Stimulated activated memory B cell treated with anti-CD40 and anti-IgM and Interleukin-4, amounts not matched to agents 10 μg/mL and 1 μg/mL and 100 μg/mL, for 72 hours (primary cell): Measurements from ENCODE around the gene SENP3.

Source experiments
- ATAC-seq: fragments of 150-1000 bp; cut with Tn5 transposase; 2 replicates; pipeline ENCODE4 v1.10.0; 2021
- H3K27ac Mint-ChIP-seq: one replicate; pipeline ENCODE4 v1.8.0; 2022; ENCODE audit warnings: mild to moderate bottlenecking, mixed read lengths
- H3K27me3 Mint-ChIP-seq: one replicate; pipeline ENCODE4 v1.8.0; 2022; ENCODE audit warnings: mixed read lengths
- H3K36me3 Mint-ChIP-seq: one replicate; pipeline ENCODE4 v1.8.0; 2022; ENCODE audit warnings: mixed read lengths
- H3K4me1 Mint-ChIP-seq: one replicate; pipeline ENCODE4 v1.8.0; 2022; ENCODE audit warnings: mixed read lengths
- H3K4me3 Mint-ChIP-seq: one replicate; pipeline ENCODE4 v1.8.0; 2022; ENCODE audit warnings: mild to moderate bottlenecking, moderate library complexity, mixed read lengths
- H3K9me3 Mint-ChIP-seq: one replicate; pipeline ENCODE4 v1.8.0; 2022; ENCODE audit warnings: mixed read lengths

Gene SENP3

GRCh38 chr17:7549401-7550055, 12.2 kb upstream of the SENP3 start:
- Mint-ChIP-seq H3K9me3 (no peaks in the 10 kb centered on the region), H3K27ac (peak overlapping the region; percentile 82), H3K4me3 (peak overlapping the region; percentile 64), H3K4me1 (peaks cover 59% of the 10 kb centered on the region), H3K36me3 (peaks cover 4% of the 10 kb centered on the region), H3K27me3 (no peaks in the 10 kb centered on the region)
- peak; percentile 64 for ATAC-seq

DNA sequence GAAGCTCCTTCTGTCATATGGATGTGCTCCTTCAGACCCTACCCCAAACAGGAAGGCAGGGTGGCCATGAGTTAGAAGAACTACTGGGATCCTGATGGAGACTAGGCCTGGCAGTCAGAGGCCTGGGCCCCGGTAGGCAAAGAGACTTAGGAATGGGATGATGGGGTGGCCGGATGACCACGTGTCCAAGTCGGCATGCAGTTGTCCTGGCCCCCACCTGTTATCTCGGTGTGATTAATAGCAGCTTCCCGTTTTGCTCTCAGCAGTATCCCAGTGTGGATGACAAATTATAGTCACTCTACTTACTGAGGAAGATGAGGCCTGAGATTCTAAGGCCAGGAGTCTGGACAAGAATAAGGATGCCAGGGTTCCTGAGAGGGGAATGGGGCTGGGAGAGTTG, 11.4 kb upstream of the SENP3 start:
- no peak for ATAC-seq
- Mint-ChIP-seq H3K4me3 (no peak overlapping the region), H3K27ac (peak overlapping the region; percentile 82), H3K27me3 (no peaks in the 10 kb centered on the region), H3K4me1 (peaks cover 67% of the 10 kb centered on the region), H3K36me3 (peaks cover 4% of the 10 kb centered on the region), H3K9me3 (no peaks in the 10 kb centered on the region)

GRCh38 chr17:7551396-7551795, 10.3 kb upstream of the SENP3 start:
- Mint-ChIP-seq H3K9me3 (no peaks in the 10 kb centered on the region), H3K36me3 (peaks cover 4% of the 10 kb centered on the region), H3K27ac (peak overlapping the region; percentile 82), H3K4me3 (no peak overlapping the region), H3K4me1 (peaks cover 74% of the 10 kb centered on the region), H3K27me3 (no peaks in the 10 kb centered on the region)
- ATAC-seq, result no peak

- H3K36me3 Mint-ChIP-seq, result peaks cover 4% of the 10 kb centered on the region
- peak overlapping the region; percentile 82 for H3K27ac Mint-ChIP-seq
- no peaks in the 10 kb centered on the region for H3K27me3 Mint-ChIP-seq
- peak overlapping the region; percentile 1 for H3K4me3 Mint-ChIP-seq
- ATAC-seq, result peak; percentile 91
- H3K4me1 Mint-ChIP-seq, result peaks cover 78% of the 10 kb centered on the region
- no peaks in the 10 kb centered on the region for H3K9me3 Mint-ChIP-seq
These were observed 9.1 kb upstream of the SENP3 start for GRCh38 chr17:7552621-7553051.

GRCh38 chr17:7553356-7553755, 8.4 kb upstream of the SENP3 start:
- peaks cover 4% of the 10 kb centered on the region for H3K36me3 Mint-ChIP-seq
- peak overlapping the region; percentile 82 for H3K27ac Mint-ChIP-seq
- no peaks in the 10 kb centered on the region for H3K27me3 Mint-ChIP-seq
- no peak for ATAC-seq
- peaks cover 78% of the 10 kb centered on the region for H3K4me1 Mint-ChIP-seq
- no peaks in the 10 kb centered on the region for H3K9me3 Mint-ChIP-seq
- no peak overlapping the region for H3K4me3 Mint-ChIP-seq

GRCh38 chr17:7555320-7555948, 6.3 kb upstream of the SENP3 start:
- H3K27ac Mint-ChIP-seq, result peak overlapping the region; percentile 46
- H3K4me1 Mint-ChIP-seq, result peaks cover 84% of the 10 kb centered on the region
- no peak for ATAC-seq
- H3K36me3 Mint-ChIP-seq, result peaks cover 4% of the 10 kb centered on the region
- H3K4me3 Mint-ChIP-seq, result no peak overlapping the region
- H3K27me3 Mint-ChIP-seq, result no peaks in the 10 kb centered on the region
- no peaks in the 10 kb centered on the region for H3K9me3 Mint-ChIP-seq

GRCh38 chr17:7556627-7557026, 5.1 kb upstream of the SENP3 start:
- H3K9me3 Mint-ChIP-seq, result no peaks in the 10 kb centered on the region
- peak overlapping the region; percentile 44 for H3K27ac Mint-ChIP-seq
- no peak for ATAC-seq
- H3K4me1 Mint-ChIP-seq, result peaks cover 84% of the 10 kb centered on the region
- H3K27me3 Mint-ChIP-seq, result no peaks in the 10 kb centered on the region
- no peak overlapping the region for H3K4me3 Mint-ChIP-seq
- H3K36me3 Mint-ChIP-seq, result peaks cover 4% of the 10 kb centered on the region

DNA sequence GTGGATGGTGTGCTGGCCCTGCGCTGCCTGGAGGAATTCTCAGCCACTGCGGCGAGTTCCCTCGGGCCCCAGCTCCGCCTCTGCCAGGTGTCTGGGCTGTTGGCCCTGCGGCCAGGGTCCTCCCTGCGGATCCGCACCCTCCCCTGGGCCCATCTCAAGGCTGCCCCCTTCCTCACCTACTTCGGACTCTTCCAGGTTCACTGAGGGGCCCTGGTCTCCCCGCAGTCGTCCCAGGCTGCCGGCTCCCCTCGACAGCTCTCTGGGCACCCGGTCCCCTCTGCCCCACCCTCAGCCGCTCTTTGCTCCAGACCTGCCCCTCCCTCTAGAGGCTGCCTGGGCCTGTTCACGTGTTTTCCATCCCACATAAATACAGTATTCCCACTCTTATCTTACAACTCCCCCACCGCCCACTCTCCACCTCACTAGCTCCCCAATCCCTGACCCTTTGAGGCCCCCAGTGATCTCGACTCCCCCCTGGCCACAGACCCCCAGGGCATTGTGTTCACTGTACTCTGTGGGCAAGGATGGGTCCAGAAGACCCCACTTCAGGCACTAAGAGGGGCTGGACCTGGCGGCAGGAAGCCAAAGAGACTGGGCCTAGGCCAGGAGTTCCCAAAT, 4.5 kb upstream of the SENP3 start:
- Mint-ChIP-seq H3K4me1 (peaks cover 78% of the 10 kb centered on the region), H3K4me3 (no peak overlapping the region), H3K27me3 (no peaks in the 10 kb centered on the region), H3K27ac (peak overlapping the region; percentile 98), H3K9me3 (no peaks in the 10 kb centered on the region), H3K36me3 (peaks cover 4% of the 10 kb centered on the region)
- no peak for ATAC-seq

- peak overlapping the region; percentile 85 for H3K4me3 Mint-ChIP-seq
- peak overlapping the region; percentile 98 for H3K27ac Mint-ChIP-seq
- H3K4me1 Mint-ChIP-seq, result peaks cover 80% of the 10 kb centered on the region
- H3K36me3 Mint-ChIP-seq, result peaks cover 9% of the 10 kb centered on the region
- no peaks in the 10 kb centered on the region for H3K27me3 Mint-ChIP-seq
- H3K9me3 Mint-ChIP-seq, result no peaks in the 10 kb centered on the region
- ATAC-seq, result peak; percentile 70
These were observed 3.8 kb upstream of the SENP3 start for GRCh38 chr17:7557775-7558543.

GRCh38 chr17:7558544-7559319, 3.0 kb upstream of the SENP3 start, which contains the start of gene TNFSF13:
Gene TNFSF13 (plus strand): TSS chr17:7558750. CDS start chr17:7559040, 290 bp downstream.
- Mint-ChIP-seq H3K27ac (peak within 1 kb of the TSS; percentile 98), H3K27me3 (no peaks in the 10 kb centered on the region), H3K36me3 (peaks cover 6% of the 10 kb centered on the region), H3K9me3 (no peaks in the 10 kb centered on the region), H3K4me1 (peaks cover 75% of the 10 kb centered on the region), H3K4me3 (peak within 1 kb of the TSS; percentile 85)
- no peak for ATAC-seq

DNA sequence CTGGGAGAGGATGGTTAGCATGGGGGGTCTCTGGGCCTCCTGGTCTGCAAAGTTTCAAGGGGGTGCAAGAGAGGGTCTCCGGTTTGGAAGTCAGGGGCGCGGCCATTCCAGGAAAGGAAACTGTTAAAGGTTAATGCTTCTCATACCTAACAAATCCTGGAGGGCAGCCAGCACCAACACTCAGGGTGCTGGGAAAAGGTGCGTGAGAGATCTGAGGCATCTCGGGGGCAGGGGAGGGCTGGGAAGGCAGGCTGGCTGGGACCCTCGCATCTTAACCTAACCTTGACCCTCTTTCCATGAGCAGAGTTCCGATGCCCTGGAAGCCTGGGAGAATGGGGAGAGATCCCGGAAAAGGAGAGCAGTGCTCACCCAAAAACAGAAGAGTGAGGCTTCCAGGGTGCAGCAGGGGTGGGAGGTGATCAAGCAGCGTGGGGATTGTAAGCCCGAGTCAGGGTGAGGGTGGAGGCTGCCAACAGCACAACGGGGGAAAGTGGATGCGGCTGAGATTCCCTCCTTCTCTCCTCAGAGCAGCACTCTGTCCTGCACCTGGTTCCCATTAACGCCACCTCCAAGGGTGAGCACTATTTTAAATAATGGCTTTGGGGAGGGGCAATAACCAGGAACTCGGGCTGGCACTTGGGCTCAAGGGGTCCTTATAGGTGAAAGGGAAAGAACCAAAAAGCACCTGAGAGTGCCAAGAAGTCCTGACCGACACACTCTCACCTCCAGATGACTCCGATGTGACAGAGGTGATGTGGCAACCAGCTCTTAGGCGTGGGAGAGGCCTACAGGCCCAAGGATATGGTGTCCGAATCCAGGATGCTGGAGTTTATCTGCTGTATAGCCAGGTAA, 2.2 kb upstream of the SENP3 start:
- H3K4me1 Mint-ChIP-seq, result peaks cover 78% of the 10 kb centered on the region
- peak overlapping the region; percentile 89 for H3K4me3 Mint-ChIP-seq
- H3K9me3 Mint-ChIP-seq, result no peaks in the 10 kb centered on the region
- H3K36me3 Mint-ChIP-seq, result peaks cover 10% of the 10 kb centered on the region
- no peak for ATAC-seq
- H3K27ac Mint-ChIP-seq, result peak overlapping the region; percentile 98
- H3K27me3 Mint-ChIP-seq, result no peaks in the 10 kb centered on the region

DNA sequence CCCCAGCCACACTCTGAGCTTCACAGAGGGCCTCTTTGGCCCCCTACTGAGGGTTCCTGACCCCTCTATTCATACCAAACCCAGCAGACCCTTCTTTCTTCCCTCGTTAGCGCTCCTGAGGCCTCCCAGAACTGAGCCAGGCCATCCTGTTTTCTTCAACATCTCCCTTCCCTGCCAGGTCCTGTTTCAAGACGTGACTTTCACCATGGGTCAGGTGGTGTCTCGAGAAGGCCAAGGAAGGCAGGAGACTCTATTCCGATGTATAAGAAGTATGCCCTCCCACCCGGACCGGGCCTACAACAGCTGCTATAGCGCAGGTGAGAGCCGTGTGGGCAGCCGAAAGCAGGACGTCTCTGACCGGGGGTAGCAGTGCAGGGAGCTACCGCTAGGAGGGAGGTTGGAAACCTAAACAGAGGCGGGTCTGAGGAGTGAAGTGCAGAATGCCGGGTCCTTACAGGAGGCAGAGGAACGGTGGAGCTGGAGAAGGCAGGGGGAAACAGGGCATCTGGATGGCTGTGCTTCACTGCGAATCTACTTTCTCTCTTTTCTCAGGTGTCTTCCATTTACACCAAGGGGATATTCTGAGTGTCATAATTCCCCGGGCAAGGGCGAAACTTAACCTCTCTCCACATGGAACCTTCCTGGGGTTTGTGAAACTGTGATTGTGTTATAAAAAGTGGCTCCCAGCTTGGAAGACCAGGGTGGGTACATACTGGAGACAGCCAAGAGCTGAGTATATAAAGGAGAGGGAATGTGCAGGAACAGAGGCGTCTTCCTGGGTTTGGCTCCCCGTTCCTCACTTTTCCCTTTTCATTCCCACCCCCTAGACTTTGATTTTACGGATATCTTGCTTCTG, 1.3 kb upstream of the SENP3 start:
- ATAC-seq, result peak; percentile 56
- Mint-ChIP-seq H3K27me3 (no peaks in the 10 kb centered on the region), H3K36me3 (peaks cover 19% of the 10 kb centered on the region), H3K27ac (peak overlapping the region; percentile 98), H3K9me3 (no peaks in the 10 kb centered on the region), H3K4me3 (peak overlapping the region; percentile 89), H3K4me1 (peaks cover 74% of the 10 kb centered on the region)

- ATAC-seq, result peak; percentile 82
- H3K36me3 Mint-ChIP-seq, result peaks cover 26% of the 10 kb centered on the region
- H3K4me3 Mint-ChIP-seq, result peak overlapping the region; percentile 89
- no peaks in the 10 kb centered on the region for H3K27me3 Mint-ChIP-seq
- peak overlapping the region; percentile 98 for H3K27ac Mint-ChIP-seq
- peaks cover 70% of the 10 kb centered on the region for H3K4me1 Mint-ChIP-seq
- no peaks in the 10 kb centered on the region for H3K9me3 Mint-ChIP-seq
These were observed 617 bp upstream of the SENP3 start for GRCh38 chr17:7561028-7561575.
